Neuronal stem cell (in vitro differentiated cells): ENCODE results near the gene GLTP.
A peak's percentile ranks its signal among the peaks of the same experiment; 100 is the strongest.

ENCODE experiments used
- DNase-seq: peaks from one replicate; pipeline ENCODE4 v3.0.0-alpha.2; 2013; ENCODE audit warnings: low spot score
- H2AFZ ChIP-seq: one replicate; pipeline ENCODE4 v1.6.1; 2013; ENCODE audit warnings: mild to moderate bottlenecking, low read length, inconsistent platforms
- H2AK5ac ChIP-seq: 2 replicates; pipeline ENCODE4 v1.6.1; 2013; ENCODE audit warnings: low read depth, mild to moderate bottlenecking, inconsistent platforms, low read length, moderate library complexity, mixed read lengths
- H2BK120ac ChIP-seq: 2 replicates; pipeline ENCODE4 v1.6.1; 2013; ENCODE audit warnings: low read depth, mild to moderate bottlenecking, inconsistent platforms, low read length, moderate library complexity, mixed read lengths
- H2BK12ac ChIP-seq: one replicate; pipeline ENCODE4 v1.6.1; 2013; ENCODE audit warnings: low read length, inconsistent platforms
- H2BK15ac ChIP-seq: 2 replicates; pipeline ENCODE4 v1.6.1; 2013; ENCODE audit warnings: mild to moderate bottlenecking, low read length, inconsistent platforms, mixed read lengths
- H2BK5ac ChIP-seq: one replicate; pipeline ENCODE4 v1.6.1; 2013; ENCODE audit warnings: inconsistent platforms, mild to moderate bottlenecking, low read length, moderate library complexity
- H3K14ac ChIP-seq: one replicate; pipeline ENCODE4 v1.6.1; 2013; ENCODE audit warnings: low read length, inconsistent platforms
- H3K18ac ChIP-seq: 2 replicates; pipeline ENCODE4 v1.6.1; 2013; ENCODE audit warnings: low read length, inconsistent platforms
- H3K23ac ChIP-seq: 2 replicates; pipeline ENCODE4 v1.6.1; 2013; ENCODE audit warnings: low read depth, mild to moderate bottlenecking, mixed read lengths, low read length, inconsistent platforms; ENCODE audit not compliant: poor library complexity
- H3K27ac ChIP-seq: replicated peaks from 3 replicates; pipeline ENCODE4 v1.5.1; 2013; ENCODE audit warnings: low read length, inconsistent platforms
- H3K27me3 ChIP-seq, 3 experiments: 2 replicates each; pipeline ENCODE4 v1.6.1; 2013; ENCODE audit warnings: low read length in 3 of 3, mild to moderate bottlenecking in 2 of 3, inconsistent platforms in 1 of 3, low read depth in 1 of 3, mixed read lengths in 1 of 3, moderate library complexity in 1 of 3; ENCODE audit not compliant: control insufficient read depth in 3 of 3, insufficient read depth in 3 of 3
- H3K36me3 ChIP-seq, 2 donors: replicated peaks in 1 of 2; 2 replicates each; pipeline ENCODE4 v1.6.1; 2013; ENCODE audit warnings: low read length in 2 of 2; ENCODE audit not compliant: control insufficient read depth in 2 of 2, insufficient read depth in 2 of 2
- H3K4ac ChIP-seq: 2 replicates; pipeline ENCODE4 v1.6.1; 2013; ENCODE audit warnings: inconsistent platforms, mild to moderate bottlenecking, low read length, moderate library complexity
- H3K4me1 ChIP-seq, 2 donors: 1 replicate in 1 of 2; 2 replicates in 1 of 2; pipeline ENCODE4 v1.6.1; 2013; ENCODE audit warnings: low read length in 2 of 2, low read depth in 1 of 2; ENCODE audit not compliant: control insufficient read depth in 2 of 2, insufficient read depth in 1 of 2
- H3K4me2 ChIP-seq: one replicate; pipeline ENCODE4 v1.6.1; 2013; ENCODE audit warnings: mild to moderate bottlenecking, low read length, inconsistent platforms; ENCODE audit not compliant: insufficient read depth, poor library complexity, severe bottlenecking
- H3K4me3 ChIP-seq, 2 donors: 2 replicates each; pipeline ENCODE4 v1.5.1; 2013; ENCODE audit warnings: low read length in 2 of 2, mild to moderate bottlenecking in 2 of 2, inconsistent platforms in 1 of 2, moderate library complexity in 1 of 2
- H3K79me1 ChIP-seq: one replicate; pipeline ENCODE4 v1.6.1; 2013; ENCODE audit warnings: low read depth, mild to moderate bottlenecking, inconsistent platforms, low read length, moderate library complexity
- H3K9ac ChIP-seq: one replicate; pipeline ENCODE4 v1.6.1; 2013; ENCODE audit warnings: mild to moderate bottlenecking, low read depth, low read length, inconsistent platforms; ENCODE audit not compliant: poor library complexity
- H3K9me3 ChIP-seq, 2 donors: replicated peaks in 1 of 2; 2 replicates each; pipeline versions ENCODE3 to v1.6.1; 2013; ENCODE audit warnings: low read length in 2 of 2, mild to moderate bottlenecking in 2 of 2, inconsistent platforms in 1 of 2, low read depth in 1 of 2, mixed read lengths in 1 of 2, moderate library complexity in 1 of 2; ENCODE audit not compliant: control insufficient read depth in 2 of 2, insufficient read depth in 1 of 2
- H4K8ac ChIP-seq: one replicate; pipeline ENCODE4 v1.6.1; 2013; ENCODE audit warnings: low read depth, mild to moderate bottlenecking, inconsistent platforms, low read length, moderate library complexity
- H4K91ac ChIP-seq: one replicate; pipeline ENCODE4 v1.6.1; 2013; ENCODE audit warnings: low read length, low read depth, mild to moderate bottlenecking, inconsistent platforms; ENCODE audit not compliant: poor library complexity
- WGBS, 2 donors: extraction: QIAGEN DNeasy Blood & Tissue Kit; methylation state at CpG; one replicate each; pipeline ENCODE4 v1.1.7; 2013; ENCODE audit warnings: missing lambda C conversion rate in 2 of 2, mixed read lengths in 1 of 2; ENCODE audit not compliant: insufficient read length in 2 of 2, insufficient replicate concordance in 1 of 2; ENCODE audit errors: extremely low coverage in 2 of 2; 5-methylcytosine and 5-hydroxymethylcytosine counted together

Gene GLTP

GRCh38 chr12:109813810-109814416, 66.4 kb downstream of the GLTP start:
- WGBS, 2 donors = 100% methylated on average over 4 to 6 of the region's 6 CpGs
- H3K27ac ChIP-seq = no peak overlapping the region
- no peak overlapping the region for H2BK5ac ChIP-seq
- H3K9ac ChIP-seq = no peak overlapping the region
- H2BK12ac ChIP-seq = no peak overlapping the region
- H3K4me1 ChIP-seq = no peaks in the 10 kb centered on the region
- no peaks in the 10 kb centered on the region for H3K79me1 ChIP-seq
- no peak overlapping the region for H3K4me2 ChIP-seq
- no peak overlapping the region for H4K91ac ChIP-seq
- DNase-seq = no peak
- no peaks in the 10 kb centered on the region for H3K27me3 ChIP-seq
- no peak overlapping the region for H3K14ac ChIP-seq
- H4K8ac ChIP-seq = no peak overlapping the region
- no peaks in the 10 kb centered on the region for H3K9me3 ChIP-seq
- no peak overlapping the region for H3K18ac ChIP-seq
- H3K4ac ChIP-seq = no peak overlapping the region
- no peak overlapping the region for H3K23ac ChIP-seq
- no peak overlapping the region for H2BK15ac ChIP-seq
- no peak overlapping the region for H2AK5ac ChIP-seq
- no peak overlapping the region for H3K4me3 ChIP-seq
- no peaks in the 10 kb centered on the region for H3K36me3 ChIP-seq
- no peak overlapping the region for H2BK120ac ChIP-seq
- H2AFZ ChIP-seq = no peak overlapping the region

- H4K8ac ChIP-seq = no peak overlapping the region
- no peaks in the 10 kb centered on the region for H3K79me1 ChIP-seq
- no peak overlapping the region for H3K27ac ChIP-seq
- H3K23ac ChIP-seq = no peak overlapping the region
- DNase-seq = no peak
- H3K4me3 ChIP-seq = no peak overlapping the region
- H2BK12ac ChIP-seq = no peak overlapping the region
- H3K27me3 ChIP-seq = no peaks in the 10 kb centered on the region
- no peak overlapping the region for H2AFZ ChIP-seq
- no peaks in the 10 kb centered on the region for H3K36me3 ChIP-seq
- no peaks in the 10 kb centered on the region for H3K4me1 ChIP-seq
- H4K91ac ChIP-seq = no peak overlapping the region
- H3K18ac ChIP-seq = peak overlapping the region; percentile 24
- no peak overlapping the region for H2AK5ac ChIP-seq
- H2BK5ac ChIP-seq = no peak overlapping the region
- H3K14ac ChIP-seq = no peak overlapping the region
- no peak overlapping the region for H2BK120ac ChIP-seq
- WGBS, 2 donors = no CpG with 5 or more reads among the region's 5 CpGs
- H3K9me3 ChIP-seq = no peaks in the 10 kb centered on the region
- H3K4me2 ChIP-seq = no peak overlapping the region
- H3K9ac ChIP-seq = no peak overlapping the region
- no peak overlapping the region for H3K4ac ChIP-seq
- no peak overlapping the region for H2BK15ac ChIP-seq
Measured at GRCh38 chr12:109811624-109811995, 68.7 kb downstream of the GLTP start.

DNA sequence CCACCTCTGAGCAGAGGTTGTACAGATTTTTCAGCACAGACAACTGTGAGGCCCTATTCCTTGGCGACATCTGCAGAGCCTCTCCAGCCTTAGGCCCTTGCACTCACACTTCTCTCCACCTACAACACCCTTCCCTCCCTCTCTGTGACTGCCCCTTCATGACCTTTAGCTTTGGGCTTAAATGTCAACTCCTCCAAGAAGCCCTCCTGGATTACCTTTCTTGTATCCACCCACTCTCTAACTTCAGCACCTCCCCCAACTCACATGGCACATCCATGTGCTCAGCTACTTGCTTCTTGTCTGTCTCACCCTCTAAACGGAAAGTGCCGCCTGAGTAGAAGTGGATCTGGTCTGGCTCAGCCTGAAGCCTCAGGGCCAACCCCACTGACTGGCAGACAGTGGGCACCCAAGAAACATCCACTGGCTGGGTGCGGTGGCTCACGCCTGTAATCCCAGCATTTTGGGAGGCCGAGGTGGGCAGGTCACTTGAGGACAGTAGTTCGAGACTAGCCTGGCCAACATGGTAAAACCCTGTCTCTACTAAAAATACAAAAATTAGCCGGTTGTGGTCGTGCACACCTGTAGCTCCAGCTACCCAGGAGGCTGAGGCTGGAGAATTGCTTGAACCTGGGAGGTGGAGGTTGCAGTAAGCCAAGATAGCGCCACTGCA, 69.3 kb downstream of the GLTP start:
- H3K9ac ChIP-seq = no peak overlapping the region
- H3K79me1 ChIP-seq = no peaks in the 10 kb centered on the region
- no peak overlapping the region for H3K4me3 ChIP-seq
- H4K8ac ChIP-seq = no peak overlapping the region
- no peak overlapping the region for H3K23ac ChIP-seq
- H2BK5ac ChIP-seq = peak overlapping the region; percentile 54
- H3K4me1 ChIP-seq = no peaks in the 10 kb centered on the region
- no peaks in the 10 kb centered on the region for H3K27me3 ChIP-seq
- no peaks in the 10 kb centered on the region for H3K9me3 ChIP-seq
- no CpG with 5 or more reads among the region's 10 CpGs for WGBS, 2 donors
- no peak overlapping the region for H3K14ac ChIP-seq
- no peaks in the 10 kb centered on the region for H3K36me3 ChIP-seq
- H3K4me2 ChIP-seq = no peak overlapping the region
- H3K18ac ChIP-seq = peak overlapping the region; percentile 44
- H2BK120ac ChIP-seq = no peak overlapping the region
- no peak overlapping the region for H2BK12ac ChIP-seq
- no peak overlapping the region for H4K91ac ChIP-seq
- H2AFZ ChIP-seq = no peak overlapping the region
- H3K27ac ChIP-seq = no peak overlapping the region
- peak overlapping the region; percentile 47 for H2AK5ac ChIP-seq
- no peak for DNase-seq
- no peak overlapping the region for H2BK15ac ChIP-seq
- no peak overlapping the region for H3K4ac ChIP-seq

DNA sequence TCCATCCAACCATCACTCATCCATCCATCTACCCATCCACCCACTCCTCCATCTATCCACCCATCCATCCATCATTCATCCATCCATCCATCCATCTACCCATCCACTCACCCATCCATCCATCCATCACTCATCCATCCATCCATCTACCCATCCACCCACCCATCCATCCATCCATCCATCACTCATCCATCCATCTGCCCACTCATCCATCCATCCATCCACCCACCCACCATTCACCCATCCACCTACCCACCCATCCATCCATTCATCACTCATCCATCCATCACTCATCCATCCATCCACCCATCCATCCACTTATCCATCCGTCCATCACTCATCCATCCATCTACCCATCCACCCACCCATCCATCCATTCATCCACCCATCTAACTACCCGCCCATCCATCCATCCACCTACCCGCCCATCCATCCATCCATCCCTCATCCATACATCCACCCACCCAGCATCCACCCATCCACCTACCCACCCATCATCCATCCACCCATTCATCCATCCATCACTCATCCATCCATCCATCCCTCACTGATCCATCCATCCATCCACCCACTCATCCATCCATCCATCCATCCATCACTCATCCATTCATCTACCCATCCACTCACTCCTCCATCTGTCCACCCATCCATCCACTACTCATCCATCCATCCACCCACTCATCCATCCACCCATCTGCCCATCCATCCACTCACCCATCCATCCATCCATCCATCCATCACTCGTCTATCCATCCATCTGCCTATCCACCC, 71.3 kb downstream of the GLTP start:
- no peak for DNase-seq
- Histone ChIP-seq H3K4me3 (no peak overlapping the region), H3K79me1 (no peaks in the 10 kb centered on the region), H3K4me1 (no peaks in the 10 kb centered on the region), H3K4me2 (no peak overlapping the region), H3K36me3 (no peaks in the 10 kb centered on the region), H3K9me3 (no peaks in the 10 kb centered on the region), H2AK5ac (no peak overlapping the region), H3K4ac (no peak overlapping the region), H3K23ac (no peak overlapping the region), H2BK12ac (no peak overlapping the region), H2BK5ac (no peak overlapping the region), H3K14ac (no peak overlapping the region), H4K8ac (no peak overlapping the region), H4K91ac (no peak overlapping the region), H3K18ac (no peak overlapping the region), H2BK15ac (no peak overlapping the region), H3K27ac (no peak overlapping the region), H3K27me3 (no peaks in the 10 kb centered on the region), H2BK120ac (no peak overlapping the region), H2AFZ (no peak overlapping the region), H3K9ac (peak overlapping the region; percentile 9)
- 100% methylated on average over 3 of the region's 4 CpGs; no CpG with 5 or more reads in 1 of the 2 donors for WGBS, 2 donors
